ENCODE measurements around the gene IMP4.

IMP4 gene

GRCh38 chr2:130358420-130359350, 16.0 kb downstream of the IMP4 start:
- H3K27ac ChIP-seq (ENCODE audit: low read length), result no peak overlapping the region
- no peak overlapping the region for H2AFZ ChIP-seq (ENCODE audit: low read depth, low read length)
- no peaks in the 10 kb centered on the region for H4K20me1 ChIP-seq (ENCODE audit: insufficient read depth, low read length)
- no peaks in the 10 kb centered on the region for H3K27me3 ChIP-seq (ENCODE audit: low read depth, low read length)
- H3K4me2 ChIP-seq (ENCODE audit: low read length), result no peak overlapping the region
- no peak overlapping the region for H3K4me3 ChIP-seq (ENCODE audit: low read length)
- TF ChIP-seq CTCF (IDR thresholded peaks at IDR 0.05; ENCODE audit: low read depth, low read length) (no peak), EZH2phosphoT487 (IDR thresholded peaks at IDR 0.05; ENCODE audit: low read depth) (no peak)
- no peak overlapping the region for H3K9ac ChIP-seq (ENCODE audit: low read length)
- H3K4me1 ChIP-seq (ENCODE audit: low read length), result peaks cover 9% of the 10 kb centered on the region
- no peaks in the 10 kb centered on the region for H3K9me3 ChIP-seq (ENCODE audit: insufficient read depth, low read length)
- H3K36me3 ChIP-seq (replicated peaks; ENCODE audit: low read depth, low read length), result no peaks in the 10 kb centered on the region
- no peaks in the 10 kb centered on the region for H3K79me2 ChIP-seq (ENCODE audit: low read length)

- TF ChIP-seq EZH2phosphoT487 (IDR thresholded peaks at IDR 0.05; ENCODE audit: low read depth), result no peak
- TF ChIP-seq CTCF (IDR thresholded peaks at IDR 0.05; ENCODE audit: low read depth, low read length), result no peak
- no peaks in the 10 kb centered on the region for H3K36me3 ChIP-seq (replicated peaks; ENCODE audit: low read depth, low read length)
- H2AFZ ChIP-seq (ENCODE audit: low read depth, low read length), result no peak overlapping the region
- H3K4me3 ChIP-seq (ENCODE audit: low read length), result no peak overlapping the region
- H3K4me2 ChIP-seq (ENCODE audit: low read length), result no peak overlapping the region
- no peak overlapping the region for H3K27ac ChIP-seq (ENCODE audit: low read length)
- H4K20me1 ChIP-seq (ENCODE audit: insufficient read depth, low read length), result no peaks in the 10 kb centered on the region
- no peaks in the 10 kb centered on the region for H3K79me2 ChIP-seq (ENCODE audit: low read length)
- H3K27me3 ChIP-seq (ENCODE audit: low read depth, low read length), result no peaks in the 10 kb centered on the region
- H3K4me1 ChIP-seq (ENCODE audit: low read length), result peaks cover 9% of the 10 kb centered on the region
- H3K9me3 ChIP-seq (ENCODE audit: insufficient read depth, low read length), result no peaks in the 10 kb centered on the region
- H3K9ac ChIP-seq (ENCODE audit: low read length), result no peak overlapping the region
These were observed 16.8 kb downstream of the IMP4 start for GRCh38 chr2:130359466-130359865.

GRCh38 chr2:130363479-130363878, 20.8 kb downstream of the IMP4 start:
- no peak for TF ChIP-seq CTCF (IDR thresholded peaks at IDR 0.05; ENCODE audit: low read depth, low read length)
- no peak for TF ChIP-seq EZH2phosphoT487 (IDR thresholded peaks at IDR 0.05; ENCODE audit: low read depth)
- Histone ChIP-seq H3K27ac (ENCODE audit: low read length) (no peak overlapping the region), H3K4me1 (ENCODE audit: low read length) (no peaks in the 10 kb centered on the region), H3K4me2 (ENCODE audit: low read length) (no peak overlapping the region), H3K79me2 (ENCODE audit: low read length) (no peaks in the 10 kb centered on the region), H3K9me3 (ENCODE audit: insufficient read depth, low read length) (no peaks in the 10 kb centered on the region), H3K27me3 (ENCODE audit: low read depth, low read length) (no peaks in the 10 kb centered on the region), H4K20me1 (ENCODE audit: insufficient read depth, low read length) (no peaks in the 10 kb centered on the region), H3K36me3 (replicated peaks; ENCODE audit: low read depth, low read length) (peaks cover 2% of the 10 kb centered on the region), H3K9ac (ENCODE audit: low read length) (no peak overlapping the region), H3K4me3 (ENCODE audit: low read length) (no peak overlapping the region), H2AFZ (ENCODE audit: low read depth, low read length) (no peak overlapping the region)

GRCh38 chr2:130365075-130365474, 22.4 kb downstream of the IMP4 start:
- H2AFZ ChIP-seq (ENCODE audit: low read depth, low read length), result no peak overlapping the region
- no peak for TF ChIP-seq EZH2phosphoT487 (IDR thresholded peaks at IDR 0.05; ENCODE audit: low read depth)
- no peak for TF ChIP-seq CTCF (IDR thresholded peaks at IDR 0.05; ENCODE audit: low read depth, low read length)
- H3K9me3 ChIP-seq (ENCODE audit: insufficient read depth, low read length), result no peaks in the 10 kb centered on the region
- no peak overlapping the region for H3K4me2 ChIP-seq (ENCODE audit: low read length)
- H3K36me3 ChIP-seq (replicated peaks; ENCODE audit: low read depth, low read length), result peaks cover 9% of the 10 kb centered on the region
- no peaks in the 10 kb centered on the region for H3K27me3 ChIP-seq (ENCODE audit: low read depth, low read length)
- 0 out of 2 replicates have a peak, but pooled peaks cover 3% of the 10 kb centered on the region for H3K4me1 ChIP-seq (ENCODE audit: low read length)
- no peak overlapping the region for H3K9ac ChIP-seq (ENCODE audit: low read length)
- no peaks in the 10 kb centered on the region for H4K20me1 ChIP-seq (ENCODE audit: insufficient read depth, low read length)
- no peaks in the 10 kb centered on the region for H3K79me2 ChIP-seq (ENCODE audit: low read length)
- no peak overlapping the region for H3K27ac ChIP-seq (ENCODE audit: low read length)
- H3K4me3 ChIP-seq (ENCODE audit: low read length), result no peak overlapping the region
